Mucosa of descending colon (tissue), 3 donors: ENCODE results near the gene POU2F1. TPM values are rescaled to one million over a fixed set of nuclear protein-coding genes. Genes with fewer than 3 reads are reported as not detected.

Experiments used
- ATAC-seq: fragments of 200-7000 bp; cut with Tn5 transposase; one replicate; pipeline ENCODE4 v1.9.1; 2020; ENCODE audit warnings: mild to moderate bottlenecking, moderate library complexity
- DNase-seq, 3 donors: peaks; one replicate each; pipeline ENCODE4 v3.0.0-alpha.2; 2020
- H3K36me3 ChIP-seq: fragments of 200-600 bp; one replicate; pipeline ENCODE4 v1.8.0; 2021; ENCODE audit warnings: low read depth, mild to moderate bottlenecking
- H3K4me1 ChIP-seq: fragments of 200-600 bp; one replicate; pipeline ENCODE4 v1.8.0; 2021; ENCODE audit warnings: low read depth, mild to moderate bottlenecking
- H3K4me3 ChIP-seq: fragments of 200-600 bp; one replicate; pipeline ENCODE4 v1.8.0; 2021; ENCODE audit warnings: mild to moderate bottlenecking
- H3K9me3 ChIP-seq: fragments of 200-600 bp; one replicate; pipeline ENCODE4 v1.8.0; 2021; ENCODE audit warnings: mild to moderate bottlenecking
- intact Hi-C, 2 donors: fragments of 100-400 bp; cut with DNase I in 1 of 2; cut with micrococcal nuclease in 1 of 2; formaldehyde crosslinking; loops; one replicate each; pipeline versions ENCODE4 v1.11.0 to v1.11.1; 2022; cut with DNase I, micrococcal nuclease
- total RNA-seq, 3 donors: library from RNA; stranded (reverse); fragmentation: NEBNext Ultra II Directional in 2 of 3; extraction: Animal tissue kit (Norgen Biotek cat#: 25700) in 2 of 3; gene quantifications; one replicate each; pipeline versions ENCODE4 v1.2.1 to v1.2.4, GENCODE V29; 2021 to 2023
- TF ChIP-seq, protein P1 (sequence below): fragments of 200-600 bp; IDR thresholded peaks from one replicate; pipeline ENCODE4 v1.8.0; 2022; ENCODE audit warnings: antibody characterized with exemption, mild to moderate bottlenecking
- donor health status: DM: no; HTN: no; CAD: no; lungs with moderate emphysema.
- donor health status: DM: no; HTN: no; CAD: no.
- donor health status: DM: no; HTN: yes; CAD: no.

Gene POU2F1
- total RNA-seq, 3 donors from 2014 or later, result 16.9 to 18.5 (median 18.0) TPM

DNA sequence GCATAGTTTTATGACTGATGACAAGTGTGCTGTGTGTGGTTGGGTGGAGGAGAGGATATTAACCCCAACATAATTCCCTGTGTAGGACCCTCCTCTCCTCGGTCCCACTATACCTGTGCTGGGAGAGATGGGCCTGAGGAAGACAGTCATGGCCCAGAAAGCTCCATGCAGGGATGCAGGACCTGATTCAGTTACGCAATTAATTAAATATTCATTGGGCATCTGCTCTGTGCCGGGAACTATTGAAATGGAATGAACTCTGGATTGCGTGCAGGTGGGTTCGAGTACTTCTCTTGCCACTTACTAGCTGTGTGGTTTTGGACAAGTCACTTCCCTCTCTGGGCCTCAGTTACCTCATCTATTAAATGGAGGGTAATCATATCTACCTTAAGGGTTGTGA, 223.1 kb downstream of the POU2F1 start:
- no peak for DNase-seq
- no peaks in the 10 kb centered on the region for H3K9me3 ChIP-seq
- TF ChIP-seq, protein P1, sequence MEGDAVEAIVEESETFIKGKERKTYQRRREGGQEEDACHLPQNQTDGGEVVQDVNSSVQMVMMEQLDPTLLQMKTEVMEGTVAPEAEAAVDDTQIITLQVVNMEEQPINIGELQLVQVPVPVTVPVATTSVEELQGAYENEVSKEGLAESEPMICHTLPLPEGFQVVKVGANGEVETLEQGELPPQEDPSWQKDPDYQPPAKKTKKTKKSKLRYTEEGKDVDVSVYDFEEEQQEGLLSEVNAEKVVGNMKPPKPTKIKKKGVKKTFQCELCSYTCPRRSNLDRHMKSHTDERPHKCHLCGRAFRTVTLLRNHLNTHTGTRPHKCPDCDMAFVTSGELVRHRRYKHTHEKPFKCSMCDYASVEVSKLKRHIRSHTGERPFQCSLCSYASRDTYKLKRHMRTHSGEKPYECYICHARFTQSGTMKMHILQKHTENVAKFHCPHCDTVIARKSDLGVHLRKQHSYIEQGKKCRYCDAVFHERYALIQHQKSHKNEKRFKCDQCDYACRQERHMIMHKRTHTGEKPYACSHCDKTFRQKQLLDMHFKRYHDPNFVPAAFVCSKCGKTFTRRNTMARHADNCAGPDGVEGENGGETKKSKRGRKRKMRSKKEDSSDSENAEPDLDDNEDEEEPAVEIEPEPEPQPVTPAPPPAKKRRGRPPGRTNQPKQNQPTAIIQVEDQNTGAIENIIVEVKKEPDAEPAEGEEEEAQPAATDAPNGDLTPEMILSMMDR, result no peak
- no peak for ATAC-seq
- peaks cover 20% of the 10 kb centered on the region for H3K4me1 ChIP-seq
- intact Hi-C loops, result loop anchor here in 1 of 2 donors (5.0 kb wide), 1 partner anchor 376 kb away; no protein-coding TSS in a partner anchor
- H3K36me3 ChIP-seq, result no peaks in the 10 kb centered on the region
- no peak overlapping the region for H3K4me3 ChIP-seq

DNA sequence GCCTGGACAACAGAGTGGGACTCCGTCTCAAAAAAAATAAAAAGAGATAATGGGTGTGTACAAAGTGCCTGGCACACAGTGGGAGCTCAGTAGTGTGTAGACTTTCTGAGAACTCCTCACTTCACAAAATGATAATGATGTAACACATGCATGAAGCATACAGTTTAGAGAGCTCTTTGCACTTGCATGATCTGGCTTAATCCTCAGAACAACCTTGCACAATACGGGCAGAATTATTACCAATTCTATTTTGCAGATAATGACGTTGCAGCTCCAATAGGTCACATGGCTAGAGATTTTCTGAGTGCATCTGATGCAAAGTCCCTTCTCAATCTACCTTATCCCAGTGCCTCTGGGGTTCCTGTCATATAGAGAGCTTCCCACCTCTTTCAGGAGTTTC, 226.3 kb downstream of the POU2F1 start:
- TF ChIP-seq, protein P1, result no peak
- Histone ChIP-seq H3K4me3 (no peak overlapping the region), H3K4me1 (peaks cover 8% of the 10 kb centered on the region), H3K36me3 (no peaks in the 10 kb centered on the region), H3K9me3 (no peaks in the 10 kb centered on the region)
- intact Hi-C loops, result no loop called here
- ATAC-seq (no peak), DNase-seq (no peak)

DNA sequence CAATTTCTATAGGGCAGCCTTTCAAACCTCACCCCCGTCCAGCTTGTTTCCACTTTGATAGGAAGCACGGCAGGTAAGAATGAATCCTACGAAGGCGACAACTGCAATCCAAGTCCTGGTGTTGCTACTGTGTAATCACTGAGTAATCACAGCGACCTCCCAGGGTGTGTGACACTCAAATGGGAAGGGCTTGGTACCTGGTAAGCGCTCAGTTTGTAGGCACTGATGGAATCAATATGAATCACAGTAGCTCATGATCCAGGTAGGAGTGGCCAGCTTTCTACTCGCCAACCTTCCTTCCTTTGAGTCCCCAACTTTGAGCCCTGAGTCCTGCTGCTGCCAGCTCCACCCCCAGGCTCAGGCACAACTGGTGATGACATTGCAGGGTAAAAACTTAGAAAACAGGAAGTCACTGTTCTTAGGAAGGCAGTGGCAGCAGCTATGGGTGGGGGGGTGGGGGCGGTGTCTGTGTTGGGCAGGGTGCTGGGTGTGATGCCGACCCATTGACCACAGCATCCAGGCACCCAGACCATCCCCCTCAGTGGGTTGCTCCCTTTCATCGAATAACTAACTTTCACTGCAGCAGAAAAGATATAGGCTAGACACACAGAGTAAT, 226.9 kb downstream of the POU2F1 start:
- Histone ChIP-seq H3K9me3 (no peaks in the 10 kb centered on the region), H3K36me3 (no peaks in the 10 kb centered on the region), H3K4me1 (peaks cover 4% of the 10 kb centered on the region), H3K4me3 (no peak overlapping the region)
- peak; percentile 93 for ATAC-seq
- intact Hi-C loops, result no loop called here
- TF ChIP-seq, protein P1, result no peak
- DNase-seq, result peak; percentile 68 to 80 (median 68)

DNA sequence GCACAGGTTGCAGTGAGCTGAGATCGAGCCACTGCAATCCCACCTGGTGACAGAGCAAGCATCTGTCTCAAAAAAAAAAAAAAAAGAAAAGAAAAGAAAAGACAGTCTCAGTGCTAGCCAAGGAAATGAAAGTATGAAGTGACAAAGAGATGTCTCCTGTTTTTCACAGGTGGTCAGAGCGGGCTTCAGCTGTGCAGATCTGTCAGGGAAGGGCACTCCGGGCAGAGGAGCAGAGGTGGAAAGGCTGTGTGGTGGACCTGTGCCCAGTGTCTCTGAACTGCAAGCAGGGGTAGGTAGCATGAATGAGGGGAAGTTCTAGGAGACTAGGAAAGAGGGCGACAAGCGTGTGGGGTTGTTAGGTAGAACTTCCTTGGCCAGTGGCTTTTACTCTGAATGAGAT, 230.2 kb downstream of the POU2F1 start:
- TF ChIP-seq, protein P1, result no peak
- no peak for ATAC-seq
- H3K36me3 ChIP-seq, result no peaks in the 10 kb centered on the region
- no peak overlapping the region for H3K4me3 ChIP-seq
- peaks cover 4% of the 10 kb centered on the region for H3K4me1 ChIP-seq
- H3K9me3 ChIP-seq, result no peaks in the 10 kb centered on the region
- no peak for DNase-seq
- intact Hi-C loops, result no loop called here

DNA sequence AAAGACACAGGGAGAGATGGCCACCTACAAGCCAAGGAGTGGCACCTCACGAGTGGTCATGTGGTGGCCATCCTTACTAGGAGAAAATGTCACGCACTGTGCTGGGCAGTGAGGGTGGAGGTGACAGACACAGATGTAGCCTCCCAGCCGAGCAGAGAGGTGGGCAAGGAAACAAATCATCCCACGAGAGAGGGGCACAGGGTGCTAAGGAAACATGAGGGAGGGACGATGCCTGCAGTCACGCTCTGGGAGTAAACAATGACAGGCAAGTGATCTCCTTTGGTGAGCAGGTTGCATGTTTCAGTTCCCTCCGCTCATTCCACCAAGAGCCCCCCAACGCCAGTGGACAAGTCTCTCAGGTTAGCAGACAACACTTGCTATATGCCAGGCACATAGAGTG, 231.8 kb downstream of the POU2F1 start:
- Histone ChIP-seq H3K4me3 (no peak overlapping the region), H3K4me1 (peaks cover under 1% of the 10 kb centered on the region), H3K9me3 (no peaks in the 10 kb centered on the region), H3K36me3 (no peaks in the 10 kb centered on the region)
- DNase-seq (no peak), ATAC-seq (no peak)
- TF ChIP-seq, protein P1, result no peak
- intact Hi-C loops, result no loop called here

DNA sequence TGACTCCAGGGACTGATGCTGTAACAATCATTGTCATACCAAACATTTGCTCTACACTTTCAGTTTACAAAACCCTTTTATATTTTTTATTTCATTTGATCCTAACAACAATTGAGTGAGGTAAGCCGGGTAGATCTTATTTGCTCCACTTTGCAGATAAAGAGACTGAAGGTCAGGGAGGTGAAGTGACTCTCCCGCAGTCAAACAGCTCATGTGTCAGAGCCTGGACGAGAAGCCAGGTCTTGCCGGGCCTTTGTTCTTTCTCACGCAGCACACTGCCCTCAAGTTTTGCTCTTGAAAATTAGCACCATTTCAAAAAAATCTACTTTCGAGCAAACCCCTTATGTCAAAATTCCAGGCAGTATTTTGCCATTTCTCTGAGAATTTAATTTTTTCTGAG, 232.4 kb downstream of the POU2F1 start:
- ATAC-seq, result no peak
- Histone ChIP-seq H3K4me3 (no peak overlapping the region), H3K4me1 (no peaks in the 10 kb centered on the region), H3K36me3 (no peaks in the 10 kb centered on the region), H3K9me3 (no peaks in the 10 kb centered on the region)
- no peak for DNase-seq
- intact Hi-C loops, result no loop called here
- TF ChIP-seq, protein P1, result no peak
